Mucosa of gallbladder (tissue), 1 donor: ENCODE measurements around the gene MBNL3. TPM values are rescaled to one million over a fixed set of nuclear protein-coding genes. Genes with fewer than 3 reads are reported as not detected.
"Not testable (repeated sequence)": the region's sequence is repeated elsewhere in the genome, so short reads cannot be mapped to it uniquely, and the experiment has no call there.

ENCODE experiments used
- DNase-seq: peaks from one replicate; pipeline ENCODE4 v3.0.0-alpha.2; 2020; ENCODE audit warnings: low spot score
- total RNA-seq: library from RNA; stranded (reverse); gene quantifications from one replicate; pipeline ENCODE4 v1.2.1, GENCODE V29; 2021
- donor health status: DM: no; HTN: no; CAD: no.

MBNL3 gene
- total RNA-seq, 1 donor from 2014 or later, result 49.3 TPM

GRCh38 chrX:132369617-132370326, 119.1 kb downstream of the MBNL3 start:
- no peak for DNase-seq

- DNase-seq, result no peak
Measured at GRCh38 chrX:132367984-132368383, 120.9 kb downstream of the MBNL3 start.

GRCh38 chrX:132367314-132367713, 121.5 kb downstream of the MBNL3 start:
- DNase-seq, result no peak

GRCh38 chrX:132365490-132365889, 123.3 kb downstream of the MBNL3 start:
- no peak for DNase-seq

- no peak for DNase-seq
Measured at GRCh38 chrX:132364313-132364712, 124.5 kb downstream of the MBNL3 start.

GRCh38 chrX:132353430-132353829, 135.4 kb downstream of the MBNL3 start:
- DNase-seq, result no peak

- no peak for DNase-seq
Measured at GRCh38 chrX:132336172-132336571, 152.7 kb downstream of the MBNL3 start.

GRCh38 chrX:132333351-132333750, 155.5 kb downstream of the MBNL3 start:
- DNase-seq, result no peak

- no peak for DNase-seq
Measured at GRCh38 chrX:132331532-132331931, 157.3 kb downstream of the MBNL3 start.

- no peak for DNase-seq
Measured at GRCh38 chrX:132331000-132331399, 157.8 kb downstream of the MBNL3 start.

- DNase-seq, result no peak
Measured at GRCh38 chrX:132330156-132330729, 158.6 kb downstream of the MBNL3 start.

GRCh38 chrX:132326960-132327359, 161.9 kb downstream of the MBNL3 start:
- DNase-seq, result not testable (repeated sequence)
